CD4-positive, alpha-beta T cell treated with Interleukin-21 for 1 hour (primary cell): ENCODE results near the gene HPS4.

Source experiments
- DNase-seq: peaks from one replicate; pipeline ENCODE4 v3.0.0-alpha.2; 2020

HPS4 gene

DNA sequence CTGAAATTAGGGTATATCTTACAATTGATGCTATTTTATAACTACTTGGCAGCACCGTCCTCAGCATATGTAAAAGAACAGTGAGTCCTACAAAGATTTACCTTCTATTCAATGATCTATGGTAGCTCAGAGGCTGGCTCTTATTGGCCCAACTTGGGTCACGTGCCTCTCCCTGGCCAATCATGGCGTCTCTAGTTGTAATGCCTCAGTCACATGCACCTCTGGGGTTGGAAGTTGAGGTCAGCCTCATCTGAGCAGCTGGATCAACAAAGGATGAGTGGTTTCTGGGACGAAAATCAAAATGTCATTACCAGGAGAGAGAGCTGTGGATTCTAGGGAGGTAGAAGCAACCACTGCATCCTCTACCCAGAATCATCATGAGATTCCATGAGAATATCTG lies 77.5 kb downstream of the HPS4 start:
- DNase-seq: no peak

DNA sequence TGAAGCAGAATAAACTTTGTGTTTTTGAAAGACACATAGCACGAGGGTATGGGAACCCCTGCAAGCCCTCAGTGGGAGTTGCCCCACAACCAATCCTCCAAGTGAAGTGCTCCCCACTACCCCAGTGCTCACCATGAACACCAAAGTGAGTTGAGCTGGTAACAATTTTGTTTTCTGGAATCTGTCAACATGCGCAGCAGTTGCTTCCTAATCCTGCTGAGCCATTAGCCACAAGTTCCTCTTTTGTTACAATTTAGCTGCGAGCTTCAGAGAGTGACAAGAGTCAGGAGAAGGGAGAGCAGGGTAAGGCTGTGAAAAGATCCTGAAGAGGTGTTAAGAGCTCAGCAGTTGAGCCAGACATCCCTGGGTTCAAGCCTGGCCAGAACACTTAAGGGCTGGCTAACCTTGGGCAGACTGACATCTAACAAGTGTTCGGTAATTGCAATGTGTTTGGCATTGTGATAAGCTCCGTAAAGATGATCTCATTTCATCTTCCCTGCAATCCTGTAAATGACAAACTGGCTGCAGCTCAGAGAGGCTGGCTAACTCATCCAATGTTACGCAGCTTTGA lies 78.6 kb downstream of the HPS4 start:
- DNase-seq: peak; percentile 2

DNA sequence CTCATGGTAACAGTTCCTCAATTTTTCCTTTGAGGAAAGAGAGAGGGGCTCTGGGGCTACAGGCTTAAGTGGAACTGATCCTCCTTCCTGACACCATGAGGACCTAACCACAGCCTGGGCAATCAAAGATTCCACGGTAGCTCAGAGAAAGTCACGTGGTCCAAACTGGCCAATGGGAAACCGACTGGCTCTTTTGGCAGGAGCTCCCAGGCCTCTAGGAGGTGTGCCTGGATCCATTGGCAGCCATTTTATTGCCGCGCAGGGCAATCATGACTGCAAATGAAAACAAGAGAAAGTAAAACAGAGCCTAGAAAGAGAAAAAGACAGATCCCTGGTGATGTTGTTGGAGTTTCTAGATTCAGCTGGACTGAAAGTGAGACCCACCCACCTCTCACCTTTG lies 81.9 kb downstream of the HPS4 start:
- DNase-seq: no peak
